Stomach smooth muscle (tissue), 2 donors: Measurements from ENCODE around the gene UBR7.
A peak's percentile ranks its signal among the peaks of the same experiment; 100 is the strongest.

Experiments used
- H3K27ac ChIP-seq: one replicate; pipeline ENCODE4 v1.7.0; 2013; ENCODE audit warnings: mild to moderate bottlenecking, low read length, inconsistent platforms
- H3K27me3 ChIP-seq, 2 donors: one replicate each; pipeline ENCODE4 v1.7.0; 2013; ENCODE audit warnings: low read length in 2 of 2; ENCODE audit not compliant: insufficient read depth in 2 of 2, control insufficient read depth in 1 of 2
- H3K36me3 ChIP-seq, 2 donors: one replicate each; pipeline ENCODE4 v1.7.0; 2013; ENCODE audit warnings: low read length in 2 of 2; ENCODE audit not compliant: control insufficient read depth in 2 of 2, insufficient read depth in 2 of 2
- H3K4me1 ChIP-seq: one replicate; pipeline ENCODE4 v1.7.0; 2013; ENCODE audit warnings: low read length; ENCODE audit not compliant: control insufficient read depth, insufficient read depth
- H3K4me3 ChIP-seq, 2 donors: one replicate each; pipeline ENCODE4 v1.7.0; 2013; ENCODE audit warnings: low read length in 2 of 2
- H3K9ac ChIP-seq, 2 donors: one replicate each; pipeline ENCODE4 v1.7.0; 2013; ENCODE audit warnings: low read length in 2 of 2, mild to moderate bottlenecking in 1 of 2
- H3K9me3 ChIP-seq, 2 donors: one replicate each; pipeline ENCODE4 v1.7.0; 2013; ENCODE audit warnings: low read length in 2 of 2; ENCODE audit not compliant: control insufficient read depth in 2 of 2
- donor health status: healthy.
- donor health status: Pancreatic carcinoma.

The UBR7 gene

DNA sequence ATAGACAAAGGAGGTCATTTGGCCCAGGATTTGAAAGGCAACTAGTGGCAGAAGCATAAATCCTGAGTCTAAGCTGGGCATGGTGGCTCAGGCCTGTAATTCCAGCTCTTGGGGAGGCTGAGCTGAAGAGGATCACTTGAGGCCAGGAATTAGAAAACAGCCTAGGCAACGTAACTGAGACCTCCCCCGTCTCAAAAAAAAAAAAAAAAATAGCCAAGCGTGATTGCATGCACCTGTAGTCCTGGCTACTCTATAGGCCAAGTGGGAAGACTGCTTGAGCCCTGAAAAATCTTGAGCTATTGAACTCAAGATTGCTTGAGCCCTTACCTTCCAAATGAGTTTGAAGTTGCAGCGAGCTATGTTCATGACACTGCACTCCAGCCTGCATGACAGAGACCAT is 8.0 kb upstream of the UBR7 start:
- no peak overlapping the region for H3K27ac ChIP-seq
- no peaks in the 10 kb centered on the region for H3K36me3 ChIP-seq
- H3K9ac ChIP-seq = no peak overlapping the region
- H3K9me3 ChIP-seq = no peaks in the 10 kb centered on the region
- no peak overlapping the region for H3K4me3 ChIP-seq
- H3K27me3 ChIP-seq = no peaks in the 10 kb centered on the region
- no peaks in the 10 kb centered on the region for H3K4me1 ChIP-seq

DNA sequence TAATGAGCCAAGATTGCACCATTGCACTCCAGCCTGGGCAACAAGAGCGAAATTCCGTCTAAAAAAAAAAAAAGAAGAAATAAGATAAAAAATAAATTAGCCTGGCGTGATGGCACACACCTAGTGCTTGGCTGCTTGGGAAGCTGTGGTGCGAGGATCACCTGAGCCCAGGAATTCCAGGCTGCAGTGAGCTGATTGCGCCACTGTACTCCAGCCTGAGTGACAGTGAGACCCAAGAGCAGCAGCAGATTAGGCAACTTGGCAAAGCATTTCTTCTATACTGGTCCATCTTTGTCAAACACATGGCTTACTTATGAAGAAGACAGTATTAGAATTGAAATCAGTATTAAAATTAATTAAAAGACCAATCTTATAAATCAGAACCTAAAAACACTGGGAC is 6.5 kb upstream of the UBR7 start:
- no peak overlapping the region for H3K27ac ChIP-seq
- no peaks in the 10 kb centered on the region for H3K9me3 ChIP-seq
- no peak overlapping the region for H3K9ac ChIP-seq
- H3K4me3 ChIP-seq = no peak overlapping the region
- H3K36me3 ChIP-seq = no peaks in the 10 kb centered on the region
- no peaks in the 10 kb centered on the region for H3K4me1 ChIP-seq
- H3K27me3 ChIP-seq = no peaks in the 10 kb centered on the region

DNA sequence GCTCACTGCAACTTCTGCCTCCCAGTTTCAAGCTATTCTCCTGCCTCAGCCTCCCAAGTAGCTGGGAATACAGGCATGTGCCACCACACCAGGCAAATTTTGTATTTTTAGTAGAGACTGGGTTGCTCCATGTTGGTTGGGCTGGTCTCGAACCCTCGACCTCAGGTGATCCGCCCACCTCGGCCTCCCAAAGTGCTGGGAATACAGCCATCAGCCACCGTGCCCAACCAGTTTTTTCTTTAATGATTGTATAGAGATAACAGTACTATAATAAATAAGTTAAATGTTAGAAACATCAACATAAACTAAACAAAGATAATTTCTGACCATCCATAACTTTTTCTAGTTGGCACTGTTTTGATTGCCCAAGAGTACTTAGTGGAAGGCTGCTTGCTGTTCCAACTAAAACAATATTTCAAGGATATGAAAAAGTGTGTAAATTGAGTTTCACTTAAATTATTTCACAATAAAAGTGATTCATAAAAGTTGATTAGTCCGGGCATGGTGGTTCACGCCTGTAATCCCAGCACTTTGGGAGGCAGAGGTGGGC is 5.8 kb upstream of the UBR7 start:
- H3K27me3 ChIP-seq = no peaks in the 10 kb centered on the region
- no peak overlapping the region for H3K27ac ChIP-seq
- H3K4me1 ChIP-seq = peaks cover 5% of the 10 kb centered on the region
- no peak overlapping the region for H3K4me3 ChIP-seq
- no peak overlapping the region for H3K9ac ChIP-seq
- H3K36me3 ChIP-seq = no peaks in the 10 kb centered on the region
- no peaks in the 10 kb centered on the region for H3K9me3 ChIP-seq

DNA sequence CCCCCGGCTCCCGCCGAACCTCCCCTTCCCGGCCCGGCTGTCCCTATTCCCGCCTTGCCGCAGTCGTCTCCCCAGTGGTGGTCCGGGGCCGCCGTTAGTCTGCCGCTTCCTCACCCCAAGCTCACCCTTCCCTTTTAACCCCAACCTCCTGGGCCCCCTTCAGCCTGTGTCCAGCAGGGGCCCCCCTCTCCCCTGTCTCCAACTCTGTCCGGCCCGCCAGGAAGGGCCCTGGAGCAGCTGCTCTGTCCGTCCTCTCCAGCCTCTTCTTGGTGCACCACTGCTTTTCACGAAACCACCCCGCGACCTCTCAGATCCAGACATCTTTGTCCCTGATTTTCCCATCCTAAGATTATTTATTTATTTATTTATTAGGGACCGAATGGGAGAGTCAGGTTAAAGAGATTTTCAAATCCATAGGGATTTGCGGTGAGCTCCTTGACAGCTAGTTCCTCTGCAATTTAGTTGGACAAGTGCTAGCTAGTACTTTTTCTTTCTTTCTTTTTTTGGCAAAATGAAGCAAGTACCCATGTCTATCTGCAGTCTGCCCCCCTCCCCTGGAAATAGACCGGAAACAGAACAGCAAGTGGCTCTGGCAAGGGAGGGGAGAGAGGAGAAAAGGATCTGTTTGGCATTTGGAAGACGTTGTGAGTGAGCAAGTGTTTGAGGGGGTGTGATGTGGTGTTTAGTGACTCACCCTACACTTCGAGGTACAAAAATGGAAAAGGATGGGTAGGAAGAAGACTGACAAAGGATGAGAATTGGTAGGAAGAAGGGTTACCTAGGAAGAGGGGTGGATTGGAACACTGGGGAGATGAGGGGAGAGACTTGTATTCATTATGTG is 632 bp downstream of the UBR7 start:
- Histone ChIP-seq H3K36me3 (peaks cover 6% of the 10 kb centered on the region in 2 donors), H3K4me1 (peaks cover 15% of the 10 kb centered on the region), H3K9me3 (no peaks in the 10 kb centered on the region), H3K27me3 (no peaks in the 10 kb centered on the region), H3K4me3 (peak overlapping the region; percentile 94 to 96), H3K9ac (peak overlapping the region; percentile 82 to 86), H3K27ac (peak overlapping the region; percentile 74)

DNA sequence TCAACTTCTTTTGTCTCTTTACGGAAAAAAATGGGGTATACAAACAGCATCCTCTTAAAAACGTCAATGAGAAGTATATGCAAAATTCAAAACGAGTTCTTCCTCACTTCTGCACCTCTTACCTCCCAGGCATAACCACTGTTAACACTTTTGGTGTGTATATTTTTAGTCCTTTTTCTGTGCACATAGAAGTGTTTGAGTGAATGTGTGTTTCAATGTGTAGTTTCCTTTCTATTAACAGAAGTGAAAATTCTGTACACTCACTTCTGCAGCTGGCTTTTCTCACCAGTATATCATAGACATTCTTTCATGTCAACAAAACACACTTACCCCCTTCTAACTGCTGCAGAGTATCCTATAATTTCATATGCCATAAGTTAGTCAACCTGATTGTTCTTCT is 5.4 kb downstream of the UBR7 start:
- Histone ChIP-seq H3K4me3 (no peak overlapping the region), H3K9ac (no peak overlapping the region), H3K9me3 (no peaks in the 10 kb centered on the region), H3K27ac (no peak overlapping the region), H3K4me1 (peaks cover 6% of the 10 kb centered on the region), H3K27me3 (no peaks in the 10 kb centered on the region), H3K36me3 (peaks cover 25 to 26% of the 10 kb centered on the region in 2 donors)

DNA sequence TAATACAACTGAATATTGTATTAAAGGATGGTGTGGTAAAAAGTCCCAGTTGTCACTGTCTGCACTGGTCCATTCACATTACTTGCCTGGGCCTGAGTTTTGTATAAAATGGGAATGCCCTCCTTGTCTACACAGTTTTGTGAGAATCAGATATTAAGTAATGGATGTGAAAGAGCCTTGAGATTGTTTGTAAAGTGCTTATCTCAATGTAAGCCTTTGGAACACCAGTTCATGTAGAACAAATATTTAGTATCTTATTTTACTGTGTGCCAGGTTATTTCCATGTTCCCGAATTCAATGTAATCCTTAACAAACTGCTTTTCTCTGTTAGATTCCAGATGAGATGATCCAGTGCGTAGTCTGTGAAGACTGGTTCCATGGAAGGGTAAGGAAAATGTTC is 7.5 kb downstream of the UBR7 start:
- Histone ChIP-seq H3K27ac (no peak overlapping the region), H3K9me3 (no peaks in the 10 kb centered on the region), H3K36me3 (peaks cover 25 to 30% of the 10 kb centered on the region in 2 donors), H3K4me1 (no peaks in the 10 kb centered on the region), H3K27me3 (no peaks in the 10 kb centered on the region), H3K4me3 (no peak overlapping the region), H3K9ac (no peak overlapping the region)

DNA sequence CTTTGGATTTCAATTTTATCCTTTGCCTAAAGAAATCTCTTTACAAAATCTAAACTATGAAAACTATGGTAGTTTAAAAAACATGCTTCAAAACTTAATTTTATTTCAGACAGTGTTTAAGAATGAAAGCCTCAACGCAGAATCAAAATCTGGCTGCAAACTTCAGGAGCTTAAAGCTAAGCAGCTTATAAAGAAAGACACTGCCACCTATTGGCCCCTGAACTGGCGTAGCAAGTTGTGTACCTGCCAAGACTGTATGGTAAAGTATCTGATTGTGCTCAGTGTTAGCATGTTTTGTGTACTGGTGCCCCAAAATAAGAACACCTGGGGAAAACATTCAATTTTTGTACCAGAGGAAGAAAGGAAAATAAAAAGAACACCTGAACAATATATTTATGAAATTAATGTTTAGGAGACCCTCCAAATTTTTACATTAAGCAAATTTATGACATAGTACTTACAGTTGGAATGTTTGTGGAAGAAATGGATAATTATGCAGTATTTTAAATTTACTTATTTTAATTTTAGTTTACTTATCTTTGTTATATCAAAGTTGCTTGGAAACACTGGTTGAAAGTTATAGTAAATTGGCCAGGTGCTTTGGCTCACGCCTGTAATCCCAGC is 12.2 kb downstream of the UBR7 start:
- H3K27me3 ChIP-seq = no peaks in the 10 kb centered on the region
- H3K9ac ChIP-seq = no peak overlapping the region
- no peaks in the 10 kb centered on the region for H3K4me1 ChIP-seq
- no peaks in the 10 kb centered on the region for H3K9me3 ChIP-seq
- H3K27ac ChIP-seq = no peak overlapping the region
- H3K4me3 ChIP-seq = no peak overlapping the region
- peaks cover 28 to 29% of the 10 kb centered on the region in 2 donors for H3K36me3 ChIP-seq

DNA sequence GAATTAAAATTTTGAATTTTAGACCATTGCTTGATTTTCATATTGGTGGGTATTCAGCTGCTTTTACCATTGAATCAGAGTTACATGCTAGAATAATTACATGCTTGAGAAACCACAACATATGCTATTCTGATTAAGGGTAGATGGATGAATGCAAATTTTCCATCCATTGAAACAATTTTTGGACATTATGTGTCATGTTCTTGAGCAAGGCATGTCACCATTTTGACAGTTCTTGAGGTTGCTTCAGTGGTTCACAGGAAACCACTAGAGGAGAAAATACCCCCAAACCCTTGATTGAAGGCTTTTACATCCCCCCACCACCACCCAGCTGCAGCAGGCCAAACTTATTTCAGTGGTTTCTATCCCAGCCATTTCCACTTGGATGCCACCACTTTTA is 13.5 kb downstream of the UBR7 start:
- H3K9me3 ChIP-seq = no peaks in the 10 kb centered on the region
- H3K4me3 ChIP-seq = no peak overlapping the region
- no peaks in the 10 kb centered on the region for H3K27me3 ChIP-seq
- H3K4me1 ChIP-seq = no peaks in the 10 kb centered on the region
- H3K9ac ChIP-seq = no peak overlapping the region
- no peak overlapping the region for H3K27ac ChIP-seq
- peaks cover 25 to 30% of the 10 kb centered on the region in 2 donors for H3K36me3 ChIP-seq

DNA sequence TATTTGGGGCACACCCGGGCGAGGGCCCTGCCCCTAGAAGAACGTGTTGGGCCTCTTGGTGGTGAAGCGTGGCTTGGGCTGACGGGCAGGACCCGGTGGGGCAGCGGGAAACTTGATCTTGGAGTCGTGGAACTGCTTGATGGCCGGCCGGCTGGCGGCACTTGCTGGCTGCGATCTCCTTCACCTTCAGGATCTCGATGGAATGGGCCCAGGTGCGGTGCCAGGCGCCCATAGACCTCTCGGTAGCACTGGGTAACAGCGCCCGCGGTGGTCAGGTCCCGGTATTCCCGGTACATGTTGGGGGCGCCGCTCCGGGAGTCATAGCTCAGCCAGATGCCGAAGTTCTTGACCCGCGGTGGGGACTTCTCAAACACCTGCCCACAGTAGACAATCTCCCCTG is 16.5 kb downstream of the UBR7 start:
- Histone ChIP-seq H3K36me3 (peaks cover 32 to 34% of the 10 kb centered on the region in 2 donors), H3K27me3 (no peaks in the 10 kb centered on the region), H3K9me3 (no peaks in the 10 kb centered on the region), H3K4me1 (no peaks in the 10 kb centered on the region), H3K4me3 (no peak overlapping the region), H3K9ac (no peak overlapping the region), H3K27ac (no peak overlapping the region)

DNA sequence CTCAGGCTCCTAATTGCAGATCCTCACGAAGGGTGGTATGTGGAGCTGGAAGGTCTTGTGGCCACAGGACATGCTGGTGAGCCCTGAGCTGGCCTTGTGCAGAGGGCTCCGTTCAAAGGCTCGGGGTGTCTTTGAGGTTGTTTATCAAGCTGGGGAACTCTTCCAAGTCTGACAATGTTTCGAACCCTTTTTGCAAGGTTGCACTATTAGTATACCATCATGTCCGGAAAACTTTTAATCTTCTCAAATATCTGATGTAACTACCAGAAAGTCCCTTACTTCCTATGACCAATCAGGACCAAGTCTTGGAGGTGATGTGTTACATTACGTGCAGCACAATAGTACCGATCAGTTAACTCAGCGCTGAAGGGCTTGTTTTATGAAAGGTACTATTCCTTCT is 21.5 kb downstream of the UBR7 start:
- peaks cover 0 to 2% of the 10 kb centered on the region in 2 donors for H3K27me3 ChIP-seq
- no peak overlapping the region for H3K4me3 ChIP-seq
- no peak overlapping the region for H3K27ac ChIP-seq
- peaks cover 24 to 29% of the 10 kb centered on the region in 2 donors for H3K36me3 ChIP-seq
- peaks cover 12% of the 10 kb centered on the region for H3K4me1 ChIP-seq
- H3K9ac ChIP-seq = no peak overlapping the region
- no peaks in the 10 kb centered on the region for H3K9me3 ChIP-seq

DNA sequence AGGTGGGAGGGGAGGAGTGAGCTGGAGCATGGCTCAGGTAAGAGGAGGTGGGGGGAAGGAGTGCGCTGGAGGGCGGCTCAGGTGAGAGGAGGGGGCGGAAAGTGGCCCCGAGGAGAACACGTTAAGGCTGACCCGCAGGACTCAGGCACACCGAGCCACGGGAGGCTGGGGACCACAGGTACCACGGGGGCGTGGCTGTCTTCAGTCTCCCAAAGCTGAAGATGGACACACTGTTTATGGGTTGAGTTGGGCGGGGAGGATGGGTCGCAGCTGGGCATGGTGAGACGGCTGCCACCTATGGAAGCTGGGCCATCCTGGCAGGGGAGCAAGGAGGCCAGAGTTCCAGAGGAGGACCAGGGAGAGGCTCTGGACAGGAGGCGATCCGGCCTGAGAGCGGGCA is 23.5 kb downstream of the UBR7 start:
- Histone ChIP-seq H3K36me3 (peaks cover 15 to 26% of the 10 kb centered on the region in 2 donors), H3K27ac (no peak overlapping the region), H3K9ac (no peak overlapping the region), H3K9me3 (no peaks in the 10 kb centered on the region), H3K4me1 (peaks cover 14% of the 10 kb centered on the region), H3K4me3 (peak overlapping the region in 1 of 2 donors; percentile 79), H3K27me3 (peaks cover 0 to 2% of the 10 kb centered on the region in 2 donors)
